Kidney capillary endothelial cell (primary cell): ENCODE results near the gene CFL1.
"Not testable (repeated sequence)": the region's sequence is repeated elsewhere in the genome, so short reads cannot be mapped to it uniquely, and the experiment has no call there.

Experiments used
- DNase-seq: peaks from one replicate; pipeline ENCODE4 v3.0.0-alpha.2; 2018; ENCODE audit warnings: low spot score

Gene CFL1

GRCh38 chr11:65856689-65857499, 1.1 kb downstream of the CFL1 start:
- DNase-seq: no peak

GRCh38 chr11:65855927-65856363, 2.0 kb downstream of the CFL1 start:
- DNase-seq: no peak

GRCh38 chr11:65854852-65855837, 2.8 kb downstream of the CFL1 start:
- no peak for DNase-seq

GRCh38 chr11:65854161-65854592, 3.8 kb downstream of the CFL1 start:
- no peak for DNase-seq

- no peak for DNase-seq
Observed at GRCh38 chr11:65853246-65853979, 4.6 kb downstream of the CFL1 start.

- no peak for DNase-seq
Observed at GRCh38 chr11:65852508-65853245, 5.3 kb downstream of the CFL1 start.

- no peak for DNase-seq
Observed at GRCh38 chr11:65851811-65852507, 6.0 kb downstream of the CFL1 start.

GRCh38 chr11:65851083-65851579, 6.8 kb downstream of the CFL1 start:
- no peak for DNase-seq

- DNase-seq: no peak
Observed at GRCh38 chr11:65850217-65851082, 7.5 kb downstream of the CFL1 start.

GRCh38 chr11:65849771-65850216, 8.2 kb downstream of the CFL1 start:
- no peak for DNase-seq

- no peak for DNase-seq
Observed at GRCh38 chr11:65849366-65849765, 8.6 kb downstream of the CFL1 start.

- DNase-seq: not testable (repeated sequence)
Observed at GRCh38 chr11:65848693-65849092, 9.3 kb downstream of the CFL1 start.

GRCh38 chr11:65847746-65848145, 10.2 kb downstream of the CFL1 start:
- no peak for DNase-seq

GRCh38 chr11:65844231-65844872, 13.6 kb downstream of the CFL1 start:
- no peak for DNase-seq

GRCh38 chr11:65843811-65844210, 14.2 kb downstream of the CFL1 start:
- DNase-seq: no peak

- DNase-seq: no peak
Observed at GRCh38 chr11:65842144-65842543, 15.8 kb downstream of the CFL1 start.

GRCh38 chr11:65834202-65834601, 23.8 kb downstream of the CFL1 start:
- no peak for DNase-seq

GRCh38 chr11:65833297-65834030, 24.5 kb downstream of the CFL1 start, which contains the start of gene SNX32:
SNX32 (plus strand) TSS chr11:65833963; CDS start chr11:65834066, 103 bp downstream.
- peak; percentile 84 for DNase-seq
